ENCODE results near the gene EED.

DNA sequence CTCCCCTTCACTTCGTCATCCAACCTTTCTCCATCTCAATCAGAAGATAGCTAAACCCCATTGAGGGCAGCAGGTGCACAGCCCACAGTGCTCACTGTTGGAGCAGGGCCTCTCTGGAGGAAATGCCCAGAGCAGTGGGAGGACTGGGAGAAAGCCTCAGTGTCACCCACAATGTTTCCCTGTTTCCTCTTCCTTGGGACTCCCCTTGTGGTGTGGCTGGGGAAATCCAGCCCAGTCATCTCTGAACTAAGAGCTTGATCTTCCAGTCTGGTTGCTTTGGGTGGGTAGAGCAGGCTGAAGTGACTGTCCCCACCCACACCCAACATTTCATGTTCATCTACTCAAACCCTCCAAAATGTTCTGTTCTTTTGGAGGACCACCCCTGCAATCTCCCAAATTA is 29.8 kb upstream of the EED start:
- TF ChIP-seq, protein P1, sequence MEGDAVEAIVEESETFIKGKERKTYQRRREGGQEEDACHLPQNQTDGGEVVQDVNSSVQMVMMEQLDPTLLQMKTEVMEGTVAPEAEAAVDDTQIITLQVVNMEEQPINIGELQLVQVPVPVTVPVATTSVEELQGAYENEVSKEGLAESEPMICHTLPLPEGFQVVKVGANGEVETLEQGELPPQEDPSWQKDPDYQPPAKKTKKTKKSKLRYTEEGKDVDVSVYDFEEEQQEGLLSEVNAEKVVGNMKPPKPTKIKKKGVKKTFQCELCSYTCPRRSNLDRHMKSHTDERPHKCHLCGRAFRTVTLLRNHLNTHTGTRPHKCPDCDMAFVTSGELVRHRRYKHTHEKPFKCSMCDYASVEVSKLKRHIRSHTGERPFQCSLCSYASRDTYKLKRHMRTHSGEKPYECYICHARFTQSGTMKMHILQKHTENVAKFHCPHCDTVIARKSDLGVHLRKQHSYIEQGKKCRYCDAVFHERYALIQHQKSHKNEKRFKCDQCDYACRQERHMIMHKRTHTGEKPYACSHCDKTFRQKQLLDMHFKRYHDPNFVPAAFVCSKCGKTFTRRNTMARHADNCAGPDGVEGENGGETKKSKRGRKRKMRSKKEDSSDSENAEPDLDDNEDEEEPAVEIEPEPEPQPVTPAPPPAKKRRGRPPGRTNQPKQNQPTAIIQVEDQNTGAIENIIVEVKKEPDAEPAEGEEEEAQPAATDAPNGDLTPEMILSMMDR (IDR thresholded peaks at IDR 0.05): no peak
- TF ChIP-seq POLR2A (IDR thresholded peaks at IDR 0.05): no peak

Data from thyroid gland (tissue), 4 donors.